Middle frontal gyrus (tissue), 1 donor: ENCODE results near the gene OS9.
A peak's percentile ranks its signal among the peaks of the same experiment; 100 is the strongest.

Source experiments
- DNase-seq: peaks from one replicate; pipeline ENCODE4 v3.0.0-alpha.2; 2015; ENCODE audit warnings: low spot score; ENCODE audit errors: extremely low spot score

Gene OS9

GRCh38 chr12:57735198-57735855, 41.4 kb downstream of the OS9 start:
- DNase-seq: no peak

- DNase-seq: no peak
Measured at GRCh38 chr12:57735952-57736740, 42.2 kb downstream of the OS9 start.

GRCh38 chr12:57736741-57737466, 43.0 kb downstream of the OS9 start:
- no peak for DNase-seq

GRCh38 chr12:57737467-57738460, 43.8 kb downstream of the OS9 start:
- no peak for DNase-seq

- peak; percentile 48 for DNase-seq
Measured at GRCh38 chr12:57738661-57739237, 44.8 kb downstream of the OS9 start, which contains the start of gene AGAP2. Gene AGAP2 (minus strand): TSS chr12:57738742. CDS start chr12:57738246, 496 bp downstream.

DNA sequence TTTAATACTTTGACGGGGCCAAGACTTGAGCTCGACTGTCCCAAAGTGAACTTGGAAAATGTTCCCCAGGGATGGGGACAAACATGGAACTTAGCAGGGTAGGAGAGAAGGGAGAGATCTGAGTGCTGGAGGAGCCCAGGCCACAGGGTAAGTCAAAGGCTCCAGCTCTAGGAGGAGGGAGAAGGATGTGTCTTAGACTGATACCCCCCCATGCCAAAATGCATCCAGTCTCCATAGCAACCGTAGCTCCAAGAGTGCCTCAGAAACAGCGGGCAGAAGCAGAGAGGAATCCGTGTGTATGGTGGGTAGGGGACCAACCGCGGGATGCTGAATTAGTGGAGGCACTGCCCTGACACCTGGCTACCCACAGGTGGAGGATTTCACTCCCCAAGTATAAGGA, 45.5 kb downstream of the OS9 start:
- DNase-seq: no peak

GRCh38 chr12:57739914-57740538, 46.1 kb downstream of the OS9 start:
- DNase-seq: no peak

- DNase-seq: no peak
Measured at GRCh38 chr12:57740656-57741412, 46.9 kb downstream of the OS9 start.

DNA sequence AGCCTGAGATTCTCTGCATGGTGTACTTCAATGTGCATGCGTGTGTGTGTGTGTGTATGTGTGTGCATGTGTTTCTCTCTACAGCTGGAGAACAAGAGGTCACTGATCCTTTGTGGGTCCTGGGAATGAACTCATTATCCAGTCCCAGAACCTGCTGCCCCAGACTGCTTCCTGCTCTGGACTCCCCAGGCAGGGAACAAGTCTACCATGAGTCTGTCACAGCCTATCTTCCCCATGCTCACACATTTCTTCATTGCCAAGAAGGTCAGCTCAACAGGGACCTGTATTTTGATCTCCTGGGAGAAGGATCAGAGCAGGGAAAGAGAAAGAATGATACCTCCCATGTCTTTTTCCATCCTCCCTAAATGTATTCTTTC, 47.5 kb downstream of the OS9 start:
- no peak for DNase-seq

DNA sequence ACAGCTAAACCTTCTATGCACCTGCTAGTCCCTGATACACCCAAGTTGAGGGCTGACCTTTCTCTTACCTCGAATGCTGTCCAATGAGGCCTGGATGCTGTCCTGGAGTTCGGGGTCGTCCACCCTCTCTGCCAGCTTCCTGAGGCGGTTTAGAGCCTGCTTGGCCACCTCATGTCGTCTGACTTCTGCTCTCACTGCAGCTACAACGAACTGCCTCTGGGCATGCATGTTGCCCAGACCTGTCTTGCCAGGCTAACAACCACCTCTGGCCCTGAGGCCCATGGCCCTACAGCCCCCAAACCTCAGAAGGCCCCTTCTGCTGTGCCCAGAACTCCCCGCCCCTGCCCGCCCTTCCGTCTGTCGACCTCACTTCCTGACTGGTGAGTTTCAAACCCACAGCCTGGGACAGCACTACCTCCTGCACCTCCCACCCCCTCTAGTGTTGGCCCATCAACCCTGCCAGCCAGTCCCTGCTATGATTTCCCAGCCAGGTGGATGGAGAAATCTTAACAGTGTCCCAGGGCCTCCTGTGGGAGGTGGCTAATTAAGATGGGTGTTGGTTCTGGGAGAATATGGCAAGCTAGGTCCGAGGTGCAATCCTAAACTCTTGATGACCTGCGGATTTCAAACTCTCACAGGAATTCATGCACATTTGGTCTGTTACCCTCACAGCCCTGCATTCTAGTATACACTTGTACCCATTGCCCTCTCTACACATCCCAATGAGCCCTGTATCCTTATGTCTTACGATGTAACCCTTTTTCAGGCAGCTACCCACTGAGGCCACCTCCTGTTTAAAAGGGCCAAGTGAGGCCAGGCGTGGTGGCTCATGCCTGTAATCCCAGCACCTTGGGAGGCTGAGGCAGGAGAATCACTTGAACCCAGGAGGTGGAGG, 48.2 kb downstream of the OS9 start:
- DNase-seq: no peak

- no peak for DNase-seq
Measured at GRCh38 chr12:57743769-57744168, 49.8 kb downstream of the OS9 start.

GRCh38 chr12:57744194-57744776, 50.4 kb downstream of the OS9 start:
- no peak for DNase-seq

- peak; percentile 97 for DNase-seq
Measured at GRCh38 chr12:57744777-57745484, 51.0 kb downstream of the OS9 start, which contains the start of gene TSPAN31. Gene TSPAN31 (plus strand): TSS chr12:57745039. CDS start chr12:57745155, 116 bp downstream.

DNA sequence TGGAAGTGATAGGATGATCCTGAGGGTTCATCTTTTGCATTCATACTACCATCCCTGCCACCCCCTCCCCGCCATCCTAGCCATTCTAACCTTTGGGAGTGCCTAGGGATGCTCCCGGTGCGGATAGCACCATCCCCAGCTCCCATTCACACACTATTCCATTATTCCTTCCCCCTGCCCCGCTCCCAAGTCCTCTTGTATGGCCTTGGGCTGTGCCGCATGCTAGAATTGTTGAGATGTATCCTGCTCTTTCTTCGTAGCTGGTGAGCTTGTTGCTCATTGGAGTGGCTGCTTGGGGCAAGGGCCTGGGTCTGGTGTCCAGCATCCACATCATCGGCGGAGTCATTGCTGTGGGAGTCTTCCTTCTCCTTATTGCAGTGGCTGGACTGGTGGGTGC, 51.6 kb downstream of the OS9 start:
- DNase-seq: no peak

GRCh38 chr12:57746025-57746424, 52.1 kb downstream of the OS9 start:
- no peak for DNase-seq

DNA sequence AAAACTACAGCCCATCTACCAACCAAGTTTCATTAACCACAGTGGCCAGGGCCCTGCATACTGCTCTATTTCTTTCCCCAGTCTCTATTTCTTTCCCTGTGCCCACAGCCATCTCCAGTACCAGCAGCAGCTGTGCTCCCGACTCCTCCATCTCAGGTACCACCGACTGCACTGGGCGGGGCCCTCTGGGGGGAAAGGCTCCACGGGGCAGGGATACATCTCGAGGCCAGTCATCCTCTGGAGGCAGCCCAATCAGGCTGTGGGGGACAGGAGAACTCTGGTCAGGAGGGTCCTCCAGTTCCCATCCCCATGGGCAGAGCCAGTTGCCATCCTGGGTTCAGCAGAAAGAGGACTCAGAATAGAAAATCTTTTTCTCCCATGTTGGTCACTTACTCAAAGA, 55.1 kb downstream of the OS9 start:
- DNase-seq: no peak
